ENCODE measurements around the gene PLSCR1.
"Not testable (repeated sequence)": the region's sequence is repeated elsewhere in the genome, so short reads cannot be mapped to it uniquely, and the experiment has no call there.

The PLSCR1 gene

GRCh38 chr3:146519810-146520209 lies 24.6 kb downstream of the PLSCR1 start:
- FAIRE-seq = no peak
- DNase-seq (ENCODE audit: insufficient read length, low spot score) = no peak

GRCh38 chr3:146517684-146518435 lies 26.5 kb downstream of the PLSCR1 start:
- FAIRE-seq (peak; percentile 18), DNase-seq (ENCODE audit: insufficient read length, low spot score) (no peak)

GRCh38 chr3:146513386-146514051 lies 30.9 kb downstream of the PLSCR1 start:
- DNase-seq (ENCODE audit: insufficient read length, low spot score) (no peak), FAIRE-seq (no peak)

- DNase-seq (ENCODE audit: insufficient read length, low spot score) = no peak
- FAIRE-seq = no peak
Measured at GRCh38 chr3:146511402-146512134, 32.8 kb downstream of the PLSCR1 start.

- FAIRE-seq = no peak
- no peak for DNase-seq (ENCODE audit: insufficient read length, low spot score)
Measured at GRCh38 chr3:146507331-146508120, 36.9 kb downstream of the PLSCR1 start.

GRCh38 chr3:146505516-146505915 lies 38.9 kb downstream of the PLSCR1 start:
- no peak for FAIRE-seq
- DNase-seq (ENCODE audit: insufficient read length, low spot score) = no peak

GRCh38 chr3:146504498-146505197 lies 39.8 kb downstream of the PLSCR1 start:
- FAIRE-seq = no peak
- DNase-seq (ENCODE audit: insufficient read length, low spot score) = no peak

GRCh38 chr3:146503461-146504202 lies 40.8 kb downstream of the PLSCR1 start:
- DNase-seq (ENCODE audit: insufficient read length, low spot score) (peak; percentile 10), FAIRE-seq (peak; percentile 66)

- FAIRE-seq = no peak
- DNase-seq (ENCODE audit: insufficient read length, low spot score) = no peak
Measured at GRCh38 chr3:146502887-146503460, 41.4 kb downstream of the PLSCR1 start.

GRCh38 chr3:146501752-146502151 lies 42.7 kb downstream of the PLSCR1 start:
- FAIRE-seq (no peak), DNase-seq (ENCODE audit: insufficient read length, low spot score) (no peak)

- DNase-seq (ENCODE audit: insufficient read length, low spot score) (no peak), FAIRE-seq (no peak)
Measured at GRCh38 chr3:146499701-146500100, 44.7 kb downstream of the PLSCR1 start.

- FAIRE-seq (no peak), DNase-seq (ENCODE audit: insufficient read length, low spot score) (no peak)
Measured at GRCh38 chr3:146498002-146498736, 46.2 kb downstream of the PLSCR1 start.

GRCh38 chr3:146497145-146497843 lies 47.1 kb downstream of the PLSCR1 start:
- DNase-seq (ENCODE audit: insufficient read length, low spot score); FAIRE-seq: not testable (repeated sequence)

- FAIRE-seq = no peak
Measured at GRCh38 chr3:146496726-146497125, 47.7 kb downstream of the PLSCR1 start.

GRCh38 chr3:146496251-146496650 lies 48.2 kb downstream of the PLSCR1 start:
- DNase-seq (ENCODE audit: insufficient read length, low spot score) (no peak), FAIRE-seq (no peak)

More at GRCh38 chr3:146496726-146497125, 47.7 kb downstream of the PLSCR1 start:
- no peak for DNase-seq (ENCODE audit: insufficient read length, low spot score)

GRCh38 chr3:146493761-146494160 lies 50.6 kb downstream of the PLSCR1 start:
- FAIRE-seq (no peak), DNase-seq (ENCODE audit: insufficient read length, low spot score) (no peak)

GRCh38 chr3:146493221-146493620 lies 51.2 kb downstream of the PLSCR1 start:
- FAIRE-seq (no peak), DNase-seq (ENCODE audit: insufficient read length, low spot score) (no peak)

GRCh38 chr3:146491303-146491702 lies 53.1 kb downstream of the PLSCR1 start:
- FAIRE-seq (no peak), DNase-seq (ENCODE audit: insufficient read length, low spot score) (no peak)

All from GM19239 (cell line).